Measurements from ENCODE around the gene NAPSA. TPM values are rescaled to one million over a fixed set of nuclear protein-coding genes. Genes with fewer than 3 reads are reported as not detected.

NAPSA gene
- total RNA-seq, 6 experiments from 2014 or later = 0.19 to 2.2 (median 1.0) TPM

- H3K9me3 ChIP-seq = no peaks in the 10 kb centered on the region
- H3K4me1 ChIP-seq = peaks cover 0 to 28% (median 8%) of the 10 kb centered on the region in 4 donors
- 2% methylated on average over 33 of the region's 43 CpGs for WGBS (ENCODE audit: insufficient coverage, low coverage, low lambda C conversion rate, missing lambda C conversion rate)
- DNase-seq (peak; percentile 100), ATAC-seq (peak; percentile 73 to 88 (median 80))
- intact Hi-C loops (cut with DNase I) = no loop called here
- no peaks in the 10 kb centered on the region for H3K27me3 ChIP-seq
- H3K36me3 ChIP-seq = no peaks in the 10 kb centered on the region
- peak within 1 kb of the TSS; percentile 25 to 52 (median 34) for H3K4me3 ChIP-seq
- TF ChIP-seq POLR2A (IDR thresholded peaks at IDR 0.05) = peak; percentile 73
- TF ChIP-seq CTCF (IDR thresholded peaks at IDR 0.05) = no peak
- H3K27ac ChIP-seq = peak within 1 kb of the TSS in 2 of 3 donors; percentile 17 to 37
Measured at GRCh38 chr19:50329146-50329925, 36.1 kb downstream of the NAPSA start, which contains the start of gene KCNC3. Gene KCNC3, minus strand, starts transcription at chr19:50329377. Its CDS starts 295 bp downstream, at chr19:50329082.

- DNase-seq = no peak
- Histone ChIP-seq H3K4me3 (peak overlapping the region in 1 of 3 donors; percentile 52), H3K9me3 (no peaks in the 10 kb centered on the region), H3K36me3 (no peaks in the 10 kb centered on the region), H3K4me1 (peaks cover 0 to 23% (median 8%) of the 10 kb centered on the region in 4 donors), H3K27me3 (no peaks in the 10 kb centered on the region), H3K27ac (no peak overlapping the region)
- TF ChIP-seq CTCF (IDR thresholded peaks at IDR 0.05) = no peak
- TF ChIP-seq POLR2A (IDR thresholded peaks at IDR 0.05) = no peak
- intact Hi-C loops (cut with DNase I) = no loop called here
- no peak for ATAC-seq
- WGBS (ENCODE audit: insufficient coverage, low coverage, low lambda C conversion rate, missing lambda C conversion rate) = 4% methylated on average over 14 of the region's 40 CpGs
Measured at GRCh38 chr19:50328873-50329145, 36.6 kb downstream of the NAPSA start.

- Histone ChIP-seq H3K27me3 (no peaks in the 10 kb centered on the region), H3K36me3 (no peaks in the 10 kb centered on the region), H3K4me1 (peaks cover 0 to 22% (median 8%) of the 10 kb centered on the region in 4 donors), H3K27ac (no peak overlapping the region), H3K9me3 (no peaks in the 10 kb centered on the region), H3K4me3 (peak overlapping the region; percentile 25 to 52 (median 34))
- peak in 2 of 3 donors; percentile 60 to 62 for DNase-seq
- no peak for ATAC-seq
- intact Hi-C loops (cut with DNase I) = no loop called here
- peak in 2 of 4 donors; percentile 34 to 45 for TF ChIP-seq CTCF (IDR thresholded peaks at IDR 0.05)
- no peak for TF ChIP-seq POLR2A (IDR thresholded peaks at IDR 0.05)
- no CpG with 5 or more reads among the region's 104 CpGs for WGBS (ENCODE audit: insufficient coverage, low coverage, low lambda C conversion rate, missing lambda C conversion rate)
Measured at GRCh38 chr19:50328224-50328872, 37.1 kb downstream of the NAPSA start.

- TF ChIP-seq CTCF (IDR thresholded peaks at IDR 0.05) (no peak), POLR2A (IDR thresholded peaks at IDR 0.05) (no peak)
- no peak overlapping the region for H3K27ac ChIP-seq
- H3K9me3 ChIP-seq = no peaks in the 10 kb centered on the region
- no peaks in the 10 kb centered on the region for H3K36me3 ChIP-seq
- H3K27me3 ChIP-seq = no peaks in the 10 kb centered on the region
- intact Hi-C loops (cut with DNase I) = no loop called here
- 30% methylated on average over 14 of the region's 20 CpGs for WGBS (ENCODE audit: insufficient coverage, low coverage, low lambda C conversion rate, missing lambda C conversion rate)
- peak in 1 of 3 donors; percentile 45 for DNase-seq
- ATAC-seq = no peak
- H3K4me3 ChIP-seq = no peak overlapping the region
- H3K4me1 ChIP-seq = peaks cover 0 to 16% (median 6%) of the 10 kb centered on the region in 4 donors
Measured at GRCh38 chr19:50327461-50328223, 37.8 kb downstream of the NAPSA start.

Measured in right lobe of liver (tissue), 6 donors.